DOHH2 (cell line): ENCODE data around the gene GINS2.

Experiments
- H3F3A ChIP-seq: fragments of 200-600 bp; sonication (generic), shearing (Covaris generic); 2 replicates; pipeline ENCODE4 v1.6.0; 2016; ENCODE audit warnings: antibody characterized with exemption, mild to moderate bottlenecking; ENCODE audit not compliant: control insufficient read depth, insufficient read depth
- H3K27ac ChIP-seq: fragments of 200-600 bp; sonication (generic); 2 replicates; pipeline ENCODE4 v1.5.1; 2014; ENCODE audit warnings: low read depth, mild to moderate bottlenecking, low read length, moderate library complexity
- H3K27me3 ChIP-seq: fragments of 200-600 bp; sonication (generic); 2 replicates; pipeline ENCODE4 v1.6.1; 2014; ENCODE audit warnings: mild to moderate bottlenecking, low read length, mixed read lengths; ENCODE audit not compliant: control insufficient read depth
- H3K36me3 ChIP-seq: fragments of 200-600 bp; sonication (generic); 2 replicates; pipeline ENCODE4 v1.6.1; 2014; ENCODE audit warnings: mild to moderate bottlenecking, low read length, moderate library complexity, mixed read lengths; ENCODE audit not compliant: control insufficient read depth
- H3K4me1 ChIP-seq: fragments of 200-600 bp; sonication (generic); 2 replicates; pipeline ENCODE4 v1.6.1; 2014; ENCODE audit warnings: mild to moderate bottlenecking, low read length, mixed read lengths; ENCODE audit not compliant: control insufficient read depth
- H3K4me2 ChIP-seq: fragments of 200-600 bp; sonication (generic); 2 replicates; pipeline ENCODE4 v1.6.0; 2014; ENCODE audit warnings: mild to moderate bottlenecking, low read length, moderate library complexity
- H3K4me3 ChIP-seq: fragments of 200-600 bp; sonication (generic); 2 replicates; pipeline ENCODE4 v1.5.1; 2014; ENCODE audit warnings: mild to moderate bottlenecking, low read length, mixed read lengths
- H3K79me2 ChIP-seq: fragments of 200-600 bp; sonication (generic); 2 replicates; pipeline ENCODE4 v1.6.1; 2014; ENCODE audit warnings: mild to moderate bottlenecking, low read length, mixed read lengths; ENCODE audit not compliant: control insufficient read depth
- H3K9me2 ChIP-seq: fragments of 200-600 bp; sonication (generic); replicated peaks from 2 replicates; pipeline ENCODE4 v1.6.1; 2014; ENCODE audit warnings: mild to moderate bottlenecking, low read length, mixed read lengths; ENCODE audit not compliant: control insufficient read depth
- H3K9me3 ChIP-seq: fragments of 200-600 bp; sonication (generic); 2 replicates; pipeline ENCODE4 v1.6.1; 2014; ENCODE audit warnings: antibody characterized with exemption, low read length, mixed read lengths; ENCODE audit not compliant: control insufficient read depth, insufficient read depth
- H4K20me1 ChIP-seq: fragments of 200-600 bp; sonication (generic); 2 replicates; pipeline ENCODE4 v1.6.0; 2014; ENCODE audit warnings: low read depth, mild to moderate bottlenecking, antibody characterized with exemption, low read length, moderate library complexity; ENCODE audit not compliant: control insufficient read depth, insufficient read depth
- EZH2phosphoT487 ChIP-seq: fragments of 200-600 bp; sonication (generic); IDR thresholded peaks from 2 replicates; pipeline ENCODE4 v1.6.1; 2017; ENCODE audit warnings: borderline replicate concordance, mild to moderate bottlenecking, antibody characterized with exemption, low read length, moderate library complexity, mixed read lengths
- TF ChIP-seq, protein P1 (sequence below): fragments of 200-600 bp; sonication (generic); IDR thresholded peaks from one replicate; pipeline ENCODE4 v1.5.1; 2014; ENCODE audit warnings: antibody characterized with exemption, mild to moderate bottlenecking, low read depth, low read length; ENCODE audit not compliant: poor library complexity, severe bottlenecking

The GINS2 gene

DNA sequence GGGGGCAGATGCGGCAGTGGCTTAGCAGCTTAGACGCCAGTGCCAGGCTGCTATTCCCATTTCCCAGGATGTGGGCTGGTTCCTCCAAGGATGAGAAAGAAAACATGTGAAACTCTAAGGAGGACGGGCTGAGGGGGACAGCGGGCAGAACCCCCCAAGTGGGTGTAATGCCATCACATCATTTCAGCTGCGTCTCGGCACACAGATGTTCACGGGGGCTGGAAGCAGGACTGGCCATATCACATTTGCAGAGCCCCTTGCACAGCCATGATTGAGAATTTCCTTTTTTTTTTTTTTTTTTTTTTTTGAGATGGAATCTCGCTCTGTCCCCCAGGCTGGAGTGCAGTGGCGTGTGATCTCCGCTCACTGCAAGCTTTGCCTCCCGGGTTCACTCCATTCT is 15.3 kb upstream of the GINS2 start:
- Histone ChIP-seq H3K4me3 (no peak overlapping the region), H3K9me2 (no peaks in the 10 kb centered on the region)
- no peak for TF ChIP-seq EZH2phosphoT487
- TF ChIP-seq, protein P1, sequence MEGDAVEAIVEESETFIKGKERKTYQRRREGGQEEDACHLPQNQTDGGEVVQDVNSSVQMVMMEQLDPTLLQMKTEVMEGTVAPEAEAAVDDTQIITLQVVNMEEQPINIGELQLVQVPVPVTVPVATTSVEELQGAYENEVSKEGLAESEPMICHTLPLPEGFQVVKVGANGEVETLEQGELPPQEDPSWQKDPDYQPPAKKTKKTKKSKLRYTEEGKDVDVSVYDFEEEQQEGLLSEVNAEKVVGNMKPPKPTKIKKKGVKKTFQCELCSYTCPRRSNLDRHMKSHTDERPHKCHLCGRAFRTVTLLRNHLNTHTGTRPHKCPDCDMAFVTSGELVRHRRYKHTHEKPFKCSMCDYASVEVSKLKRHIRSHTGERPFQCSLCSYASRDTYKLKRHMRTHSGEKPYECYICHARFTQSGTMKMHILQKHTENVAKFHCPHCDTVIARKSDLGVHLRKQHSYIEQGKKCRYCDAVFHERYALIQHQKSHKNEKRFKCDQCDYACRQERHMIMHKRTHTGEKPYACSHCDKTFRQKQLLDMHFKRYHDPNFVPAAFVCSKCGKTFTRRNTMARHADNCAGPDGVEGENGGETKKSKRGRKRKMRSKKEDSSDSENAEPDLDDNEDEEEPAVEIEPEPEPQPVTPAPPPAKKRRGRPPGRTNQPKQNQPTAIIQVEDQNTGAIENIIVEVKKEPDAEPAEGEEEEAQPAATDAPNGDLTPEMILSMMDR: no peak

DNA sequence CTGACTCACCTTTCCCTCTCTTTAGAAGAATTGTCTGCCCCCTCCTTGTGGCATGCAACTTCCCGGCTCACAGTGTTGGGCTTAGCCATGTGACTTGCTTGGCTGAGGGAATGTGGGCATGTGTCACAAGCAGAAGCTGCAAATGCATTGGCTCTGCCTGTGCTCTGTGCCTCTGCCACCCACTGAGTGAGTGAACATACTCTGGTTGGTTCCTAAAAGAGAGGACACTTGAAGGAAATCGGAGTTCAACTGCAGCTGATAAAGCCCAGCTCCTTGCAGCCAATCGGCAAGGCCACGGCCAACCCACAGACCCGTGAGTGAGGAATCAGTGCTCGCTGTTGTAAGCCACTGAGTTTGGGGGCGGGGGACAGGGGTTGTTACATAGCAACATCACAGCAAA is 10.9 kb upstream of the GINS2 start:
- H3K9me2 ChIP-seq: no peaks in the 10 kb centered on the region
- no peaks in the 10 kb centered on the region for H3K36me3 ChIP-seq
- no peak overlapping the region for H3K4me2 ChIP-seq
- no peaks in the 10 kb centered on the region for H3F3A ChIP-seq
- no peak overlapping the region for H3K4me3 ChIP-seq
- H3K27ac ChIP-seq: no peak overlapping the region
- H3K79me2 ChIP-seq: no peaks in the 10 kb centered on the region
- no peaks in the 10 kb centered on the region for H3K4me1 ChIP-seq
- TF ChIP-seq, protein P1: no peak
- H4K20me1 ChIP-seq: no peaks in the 10 kb centered on the region
- H3K9me3 ChIP-seq: no peaks in the 10 kb centered on the region
- H3K27me3 ChIP-seq: peaks cover 34% of the 10 kb centered on the region

More for the DNA sequence above, 15.3 kb upstream of the GINS2 start:
- no peak overlapping the region for H3K27ac ChIP-seq
- no peaks in the 10 kb centered on the region for H3K79me2 ChIP-seq
- no peaks in the 10 kb centered on the region for H3K9me3 ChIP-seq
- no peak overlapping the region for H3K4me2 ChIP-seq
- H3K36me3 ChIP-seq: no peaks in the 10 kb centered on the region
- no peaks in the 10 kb centered on the region for H4K20me1 ChIP-seq
- no peaks in the 10 kb centered on the region for H3F3A ChIP-seq
- H3K4me1 ChIP-seq: no peaks in the 10 kb centered on the region
- H3K27me3 ChIP-seq: peaks cover 15% of the 10 kb centered on the region

DNA sequence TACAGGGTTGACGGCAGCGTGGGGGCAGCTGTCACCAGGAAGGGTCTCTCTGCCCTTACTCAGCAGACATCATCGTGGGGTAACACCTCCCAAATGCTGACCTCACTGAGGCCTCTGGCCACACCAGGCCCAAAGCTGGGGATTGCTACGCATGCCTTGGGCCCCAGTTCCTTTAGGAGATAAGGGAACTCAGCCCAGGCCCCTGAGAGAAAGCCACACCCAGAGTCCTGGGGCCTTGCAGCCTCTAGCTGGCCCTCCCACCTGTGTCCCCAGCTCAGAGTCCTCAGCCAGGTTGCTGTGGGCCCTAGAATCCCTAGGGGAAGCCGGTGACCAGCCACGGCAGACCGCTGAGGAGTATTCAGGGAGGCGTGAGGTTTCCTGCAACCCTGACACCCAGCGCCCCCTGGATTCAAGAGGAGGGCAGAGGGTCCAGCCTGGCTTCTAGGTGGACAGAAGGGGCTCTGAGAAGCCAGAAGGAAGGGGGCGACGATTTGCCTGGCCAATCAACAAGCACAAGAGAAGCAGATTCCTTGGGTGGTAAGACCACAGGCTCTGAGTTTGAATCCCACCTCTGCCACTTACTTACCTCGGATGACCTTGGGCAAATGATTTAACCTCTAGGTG is 10.3 kb upstream of the GINS2 start:
- TF ChIP-seq EZH2phosphoT487: no peak
- TF ChIP-seq, protein P1: no peak
- Histone ChIP-seq H3K36me3 (no peaks in the 10 kb centered on the region), H3K79me2 (no peaks in the 10 kb centered on the region), H3K27me3 (peaks cover 34% of the 10 kb centered on the region), H3F3A (no peaks in the 10 kb centered on the region), H3K9me3 (no peaks in the 10 kb centered on the region), H3K4me2 (no peak overlapping the region), H3K4me1 (no peaks in the 10 kb centered on the region), H3K4me3 (no peak overlapping the region), H3K27ac (no peak overlapping the region), H3K9me2 (no peaks in the 10 kb centered on the region), H4K20me1 (no peaks in the 10 kb centered on the region)
